ENCODE results near the gene FAM111B. TPM values are rescaled to one million over a fixed set of nuclear protein-coding genes. Genes with fewer than 3 reads are reported as not detected.

FAM111B gene
- total RNA-seq, 2 donors from 2014 or later, result 20.0 to 23.1 TPM

DNA sequence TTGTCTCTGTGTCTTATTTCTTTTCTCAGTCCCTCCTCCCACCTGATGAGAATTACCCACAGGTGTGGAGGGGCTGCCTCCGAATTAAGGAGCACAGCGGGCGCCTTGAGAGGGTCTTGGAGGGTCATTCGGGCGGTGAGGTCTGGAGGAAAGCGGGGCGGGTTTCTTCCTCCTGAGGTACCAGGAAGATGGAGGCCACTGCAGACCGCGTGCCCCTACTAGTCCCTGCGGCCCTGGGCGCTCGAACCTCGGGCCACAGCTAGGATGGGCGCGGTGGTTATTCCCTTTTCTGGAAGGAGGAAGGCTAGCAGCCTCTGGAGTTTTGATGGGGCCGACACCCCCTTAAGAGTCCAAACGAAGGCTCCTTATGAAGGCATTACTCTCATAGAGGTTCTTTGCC is 30.2 kb downstream of the FAM111B start:
- 95% methylated on average over 8 to 17 of the region's 17 CpGs for WGBS, 2 experiments (ENCODE audit: insufficient coverage in 1 of 2, insufficient read length in 1 of 2)
- Histone ChIP-seq H3K9me3 (ENCODE audit: control insufficient read depth, low read length) (peaks cover 8% of the 10 kb centered on the region), H3K27ac (ENCODE audit: low read depth, low read length) (no peak overlapping the region), H3K27me3 (ENCODE audit: control insufficient read depth, insufficient read depth, low read length, poor library complexity, severe bottlenecking) (no peaks in the 10 kb centered on the region), H3K4me3 (ENCODE audit: low read length) (no peak overlapping the region), H3K4me1 (ENCODE audit: control insufficient read depth, insufficient read depth, low read length) (peaks cover 6% of the 10 kb centered on the region), H3K36me3 (ENCODE audit: control insufficient read depth, insufficient read depth, low read length) (no peaks in the 10 kb centered on the region), H3K9ac (ENCODE audit: extremely low read depth, low read length, poor library complexity, severe bottlenecking) (no peak overlapping the region)
- no peak overlapping the region for H3K4me3 Mint-ChIP-seq
- TF ChIP-seq, protein P1, sequence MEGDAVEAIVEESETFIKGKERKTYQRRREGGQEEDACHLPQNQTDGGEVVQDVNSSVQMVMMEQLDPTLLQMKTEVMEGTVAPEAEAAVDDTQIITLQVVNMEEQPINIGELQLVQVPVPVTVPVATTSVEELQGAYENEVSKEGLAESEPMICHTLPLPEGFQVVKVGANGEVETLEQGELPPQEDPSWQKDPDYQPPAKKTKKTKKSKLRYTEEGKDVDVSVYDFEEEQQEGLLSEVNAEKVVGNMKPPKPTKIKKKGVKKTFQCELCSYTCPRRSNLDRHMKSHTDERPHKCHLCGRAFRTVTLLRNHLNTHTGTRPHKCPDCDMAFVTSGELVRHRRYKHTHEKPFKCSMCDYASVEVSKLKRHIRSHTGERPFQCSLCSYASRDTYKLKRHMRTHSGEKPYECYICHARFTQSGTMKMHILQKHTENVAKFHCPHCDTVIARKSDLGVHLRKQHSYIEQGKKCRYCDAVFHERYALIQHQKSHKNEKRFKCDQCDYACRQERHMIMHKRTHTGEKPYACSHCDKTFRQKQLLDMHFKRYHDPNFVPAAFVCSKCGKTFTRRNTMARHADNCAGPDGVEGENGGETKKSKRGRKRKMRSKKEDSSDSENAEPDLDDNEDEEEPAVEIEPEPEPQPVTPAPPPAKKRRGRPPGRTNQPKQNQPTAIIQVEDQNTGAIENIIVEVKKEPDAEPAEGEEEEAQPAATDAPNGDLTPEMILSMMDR (conservative IDR thresholded peaks at IDR 0.05), result no peak
- H3K4me1 Mint-ChIP-seq, result peaks cover 13% of the 10 kb centered on the region
- peaks cover 13% of the 10 kb centered on the region for H3K9me3 Mint-ChIP-seq
- H3K36me3 Mint-ChIP-seq (ENCODE audit: low read depth), result peaks cover 6% of the 10 kb centered on the region
- H3K27ac Mint-ChIP-seq, result no peak overlapping the region
- H3K27me3 Mint-ChIP-seq (ENCODE audit: insufficient read depth), result peaks cover 9% of the 10 kb centered on the region
- DNase-seq, result no peak

DNA sequence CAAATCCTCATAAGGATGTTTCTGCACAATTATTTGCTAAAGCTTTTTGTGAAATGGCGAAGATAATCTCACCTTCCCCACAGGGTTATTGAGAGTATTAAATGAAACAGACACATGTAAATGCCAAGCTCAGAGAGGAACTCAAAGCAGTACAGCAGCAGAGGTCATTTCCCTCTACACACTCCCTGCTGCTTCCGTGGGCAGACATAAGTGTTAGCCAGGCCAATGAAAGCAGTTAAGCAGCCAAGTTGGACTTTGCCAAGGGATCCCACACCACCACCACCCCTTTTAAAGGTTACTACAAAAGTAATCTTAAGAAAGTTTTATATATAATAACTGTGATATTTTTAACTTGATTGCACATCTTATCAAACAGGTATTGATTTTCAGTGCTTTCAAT is 31.6 kb downstream of the FAM111B start:
- Histone ChIP-seq H3K9me3 (ENCODE audit: control insufficient read depth, low read length) (no peaks in the 10 kb centered on the region), H3K9ac (ENCODE audit: extremely low read depth, low read length, poor library complexity, severe bottlenecking) (no peak overlapping the region), H3K36me3 (ENCODE audit: control insufficient read depth, insufficient read depth, low read length) (no peaks in the 10 kb centered on the region), H3K27me3 (ENCODE audit: control insufficient read depth, insufficient read depth, low read length, poor library complexity, severe bottlenecking) (peaks cover 6% of the 10 kb centered on the region), H3K4me1 (ENCODE audit: control insufficient read depth, insufficient read depth, low read length) (peaks cover 6% of the 10 kb centered on the region), H3K4me3 (ENCODE audit: low read length) (no peak overlapping the region), H3K27ac (ENCODE audit: low read depth, low read length) (no peak overlapping the region)
- TF ChIP-seq, protein P1 (conservative IDR thresholded peaks at IDR 0.05), result no peak
- WGBS, 2 experiments (ENCODE audit: insufficient coverage in 1 of 2, insufficient read length in 1 of 2), result 82 to 86% methylated on average over 1 to 2 of the region's 2 CpGs
- Mint-ChIP-seq H3K27ac (no peak overlapping the region), H3K9me3 (peaks cover 1% of the 10 kb centered on the region), H3K36me3 (ENCODE audit: low read depth) (no peaks in the 10 kb centered on the region), H3K4me3 (no peak overlapping the region), H3K27me3 (ENCODE audit: insufficient read depth) (peaks cover 15% of the 10 kb centered on the region), H3K4me1 (peaks cover 18% of the 10 kb centered on the region)
- no peak for DNase-seq

DNA sequence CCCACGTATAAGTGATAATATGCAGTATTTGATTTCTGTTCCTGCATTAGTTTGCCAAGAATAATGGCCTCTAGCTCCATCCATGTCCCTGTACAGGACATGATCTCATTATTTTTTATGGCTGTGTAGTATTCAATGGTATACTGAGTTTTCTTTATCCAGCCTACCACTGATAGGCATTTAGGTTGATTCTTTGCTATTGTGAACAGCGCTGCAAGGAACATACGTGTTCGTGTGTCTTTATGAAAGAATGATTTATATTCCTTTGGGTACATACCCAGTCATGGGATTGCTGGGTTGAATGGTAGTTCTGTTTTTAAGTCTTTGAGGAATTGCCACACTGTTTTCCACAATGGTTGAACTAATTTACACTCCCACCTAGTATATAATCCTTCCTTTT is 34.2 kb downstream of the FAM111B start:
- TF ChIP-seq, protein P1 (conservative IDR thresholded peaks at IDR 0.05), result no peak
- H3K27me3 ChIP-seq (ENCODE audit: control insufficient read depth, insufficient read depth, low read length, poor library complexity, severe bottlenecking), result peaks cover 26% of the 10 kb centered on the region
- WGBS, 2 experiments (ENCODE audit: insufficient coverage in 1 of 2, insufficient read length in 1 of 2), result 92 to 100% methylated on average over 4 of the region's 4 CpGs

More for the DNA sequence above, 34.2 kb downstream of the FAM111B start:
- Mint-ChIP-seq H3K9me3 (peaks cover 6% of the 10 kb centered on the region), H3K36me3 (ENCODE audit: low read depth) (no peaks in the 10 kb centered on the region), H3K4me1 (peaks cover 20% of the 10 kb centered on the region), H3K27me3 (ENCODE audit: insufficient read depth) (peaks cover 36% of the 10 kb centered on the region), H3K27ac (no peak overlapping the region), H3K4me3 (no peak overlapping the region)
- Histone ChIP-seq H3K9me3 (ENCODE audit: control insufficient read depth, low read length) (no peaks in the 10 kb centered on the region), H3K36me3 (ENCODE audit: control insufficient read depth, insufficient read depth, low read length) (no peaks in the 10 kb centered on the region), H3K4me1 (ENCODE audit: control insufficient read depth, insufficient read depth, low read length) (peaks cover 4% of the 10 kb centered on the region), H3K9ac (ENCODE audit: extremely low read depth, low read length, poor library complexity, severe bottlenecking) (no peak overlapping the region), H3K4me3 (ENCODE audit: low read length) (no peak overlapping the region), H3K27ac (ENCODE audit: low read depth, low read length) (no peak overlapping the region)
- DNase-seq, result no peak

Data from endodermal cell (in vitro differentiated cells).